IMR-90 (cell line): ENCODE data around the gene AVP. TPM values are rescaled to one million over a fixed set of nuclear protein-coding genes. Genes with fewer than 3 reads are reported as not detected.

Experiments
- ATAC-seq: fragments of 200-7000 bp; cut with Tn5 transposase; 2 replicates; pipeline ENCODE4 v1.9.1; 2020; ENCODE audit warnings: low read depth, mild to moderate bottlenecking, moderate library complexity
- BruUV-seq: library from RNA; stranded (reverse); fragments of 400-500 nt; replicated peaks from 2 replicates; lab custom pipeline; 2021; lab: Mats Ljungman, UMichigan
- CTCF ChIA-PET: fragments of 300-600 bp; formaldehyde crosslinking; extraction: SDS; loops from one replicate; lab custom pipeline; 2021; ENCODE audit warnings: antibody characterized with exemption; lab: Yijun Ruan, JAX
- POLR2A ChIA-PET: fragments of 300-600 bp; sonication (Branson Sonifier 250); formaldehyde crosslinking; loops from one replicate; lab custom pipeline; 2022; ENCODE audit warnings: antibody characterized with exemption; ENCODE audit not compliant: unreplicated experiment; lab: Charles Lee
- DNase-seq: peaks from one replicate; pipeline ENCODE4 v3.0.0; 2013
- H2AFZ ChIP-seq: replicated peaks from 2 replicates; pipeline ENCODE3; 2013; ENCODE audit warnings: low read length, mild to moderate bottlenecking; ENCODE audit not compliant: poor library complexity
- H2AK5ac ChIP-seq: 2 replicates; pipeline ENCODE4 v1.6.1; 2013; ENCODE audit warnings: low read depth, low read length, inconsistent platforms
- H2AK9ac ChIP-seq: replicated peaks from 2 replicates; pipeline ENCODE3; 2013; ENCODE audit warnings: mild to moderate bottlenecking, low read depth, low read length, moderate library complexity; ENCODE audit not compliant: poor library complexity
- H2BK120ac ChIP-seq: 2 replicates; pipeline ENCODE4 v1.6.1; 2013; ENCODE audit warnings: low read depth, low read length, inconsistent platforms
- H2BK15ac ChIP-seq: 3 replicates; pipeline ENCODE4 v1.6.1; 2013; ENCODE audit warnings: low read depth, low read length, inconsistent platforms
- H2BK20ac ChIP-seq: 2 replicates; pipeline ENCODE4 v1.6.1; 2013; ENCODE audit warnings: low read depth, mild to moderate bottlenecking, inconsistent platforms, low read length, moderate library complexity
- H2BK5ac ChIP-seq: 2 replicates; pipeline ENCODE4 v1.6.1; 2013; ENCODE audit warnings: mild to moderate bottlenecking, low read depth, low read length, inconsistent platforms; ENCODE audit not compliant: poor library complexity, severe bottlenecking
- H3K14ac ChIP-seq: replicated peaks from 2 replicates; pipeline ENCODE4 v1.6.1; 2013; ENCODE audit warnings: low read depth, low read length, inconsistent platforms
- H3K18ac ChIP-seq: 2 replicates; pipeline ENCODE4 v1.6.1; 2013; ENCODE audit warnings: low read depth, low read length, control low read depth
- H3K23ac ChIP-seq: 2 replicates; pipeline ENCODE4 v1.6.1; 2013; ENCODE audit warnings: low read depth, low read length, inconsistent platforms
- H3K27ac ChIP-seq: 2 replicates; pipeline ENCODE4 v1.5.1; 2013; ENCODE audit warnings: mild to moderate bottlenecking, control low read depth, low read length; ENCODE audit not compliant: insufficient read depth
- H3K27me3 ChIP-seq: 2 replicates; pipeline ENCODE4 v1.6.1; 2013; ENCODE audit warnings: low read length; ENCODE audit not compliant: control insufficient read depth, insufficient read depth
- H3K36me3 ChIP-seq: 2 replicates; pipeline ENCODE4 v1.6.1; 2013; ENCODE audit warnings: low read length, mixed read lengths; ENCODE audit not compliant: control insufficient read depth, insufficient read depth
- H3K4ac ChIP-seq: 2 replicates; pipeline ENCODE4 v1.6.1; 2013; ENCODE audit warnings: low read depth, low read length, inconsistent platforms
- H3K4me1 ChIP-seq: 2 replicates; pipeline ENCODE4 v1.6.1; 2013; ENCODE audit warnings: low read length, mixed read lengths; ENCODE audit not compliant: control insufficient read depth, insufficient read depth
- H3K4me2 ChIP-seq: 2 replicates; pipeline ENCODE4 v1.6.1; 2013; ENCODE audit warnings: low read depth, mild to moderate bottlenecking, control low read depth, low read length, moderate library complexity
- H3K4me3 ChIP-seq: 2 replicates; pipeline ENCODE4 v1.5.1; 2013; ENCODE audit warnings: low read depth, mild to moderate bottlenecking, control low read depth, low read length, moderate library complexity; ENCODE audit not compliant: insufficient read depth
- H3K56ac ChIP-seq: 2 replicates; pipeline ENCODE4 v1.6.1; 2013; ENCODE audit warnings: low read length, inconsistent platforms; ENCODE audit not compliant: insufficient read depth; ENCODE audit errors: extremely low read depth
- H3K79me1 ChIP-seq, 2 experiments: 2 replicates each; pipeline ENCODE4 v1.6.1; 2013; ENCODE audit warnings: low read length in 2 of 2, inconsistent platforms in 1 of 2, low read depth in 1 of 2
- H3K9ac ChIP-seq: 2 replicates; pipeline ENCODE4 v1.6.1; 2013; ENCODE audit warnings: low read depth, low read length, control low read depth
- H3K9me1 ChIP-seq: 2 replicates; pipeline ENCODE4 v1.6.1; 2013; ENCODE audit warnings: low read length, inconsistent platforms; ENCODE audit not compliant: insufficient read depth
- H3K9me3 ChIP-seq: 2 replicates; pipeline ENCODE4 v1.6.1; 2013; ENCODE audit warnings: low read length; ENCODE audit not compliant: control insufficient read depth, insufficient read depth
- H4K20me1 ChIP-seq: 2 replicates; pipeline ENCODE4 v1.6.1; 2013; ENCODE audit warnings: low read length, inconsistent platforms; ENCODE audit not compliant: insufficient read depth
- H4K5ac ChIP-seq: 2 replicates; pipeline ENCODE4 v1.6.1; 2013; ENCODE audit warnings: mild to moderate bottlenecking, low read depth, low read length, control low read depth
- H4K8ac ChIP-seq, 2 experiments: 2 replicates each; pipeline ENCODE4 v1.6.1; 2013; ENCODE audit warnings: low read depth in 2 of 2, low read length in 2 of 2, control low read depth in 1 of 2, inconsistent platforms in 1 of 2
- H4K91ac ChIP-seq: 2 replicates; pipeline ENCODE4 v1.6.1; 2013; ENCODE audit warnings: low read depth, low read length, inconsistent platforms; ENCODE audit not compliant: insufficient read depth
- BHLHE40 ChIP-seq: fragments of 150-350 bp; IDR thresholded peaks from 2 replicates; pipeline ENCODE4 v1.6.1; 2016; ENCODE audit warnings: mild to moderate bottlenecking, low read depth, low read length
- CEBPB ChIP-seq: IDR thresholded peaks from 2 replicates; pipeline ENCODE4 v1.6.1; 2012; ENCODE audit warnings: low read depth, low read length, improper control_type of control experiment
- CTCF ChIP-seq: conservative IDR thresholded peaks from 2 replicates; pipeline ENCODE4 v1.5.1; 2012; ENCODE audit warnings: mild to moderate bottlenecking, low read depth, low read length, improper control_type of control experiment
- MAZ ChIP-seq: IDR thresholded peaks from 2 replicates; pipeline ENCODE4 v1.6.1; 2012; ENCODE audit warnings: low read depth, mild to moderate bottlenecking, low read length, improper control_type of control experiment, moderate library complexity, borderline replicate concordance
- SMC3 ChIP-seq: fragments of 150-350 bp; IDR thresholded peaks from 2 replicates; pipeline ENCODE4 v1.6.1; 2016; ENCODE audit warnings: low read depth, mild to moderate bottlenecking, antibody characterized with exemption, low read length, moderate library complexity
- USF2 ChIP-seq: fragments of 150-350 bp; IDR thresholded peaks from 2 replicates; pipeline ENCODE4 v1.6.1; 2017; ENCODE audit warnings: mild to moderate bottlenecking, antibody characterized with exemption, low read length, low read depth
- WGBS, 2 experiments: methylation state at CpG; one replicate each; pipeline versions ENCODE4 v1.1.5 to v1.1.7; 2013; ENCODE audit warnings: missing lambda C conversion rate in 2 of 2; ENCODE audit not compliant: insufficient read length in 1 of 2; ENCODE audit errors: extremely low coverage in 2 of 2; 5-methylcytosine and 5-hydroxymethylcytosine counted together
- dilution Hi-C: fragments of 300-500 bp; cut with HindIII; formaldehyde crosslinking; loops from one replicate; pipeline ENCODE4 v1.14.3; 2018; ENCODE audit warnings: low sequenced_read_pairs; ENCODE audit not compliant: unreplicated experiment
- in situ Hi-C: fragments of 300-500 bp; cut with MboI; formaldehyde crosslinking; loops from 3 replicates; pipeline ENCODE4 v1.14.3; 2019; ENCODE audit warnings: low sequenced_read_pairs, inconsistent platforms, mixed read lengths
- intact Hi-C: fragments of 100-400 bp; cut with micrococcal nuclease; formaldehyde crosslinking; loops from 2 replicates; pipeline ENCODE4 v1.10.0; 2022
- polyA plus RNA-seq, 3 experiments: library from polyadenylated mRNA; depleted of rRNA; stranded (reverse); fragments of >200 nt; gene quantifications; 2 replicates each; pipeline ENCODE4 v1.2.3, GENCODE V29; 2012; ENCODE audit warnings: low replicate concordance in 1 of 3
- total RNA-seq: library from RNA; depleted of rRNA; stranded (reverse); fragments of >200 nt; gene quantifications from 2 replicates; pipeline ENCODE4 v1.2.3, GENCODE V29; 2012

The AVP gene
- total and polyA plus RNA-seq, 2 of the 4 experiments (the other 2 are of a cell fraction), result not detected

GRCh38 chr20:3105256-3106137 is 21.0 kb upstream of the AVP start:
- Histone ChIP-seq H3K18ac (no peak overlapping the region), H4K91ac (no peak overlapping the region), H2BK120ac (no peak overlapping the region), H2AK5ac (no peak overlapping the region), H3K4ac (no peak overlapping the region), H4K5ac (no peak overlapping the region), H3K9me3 (no peaks in the 10 kb centered on the region), H3K36me3 (peaks cover 16% of the 10 kb centered on the region), H3K79me1 (no peaks in the 10 kb centered on the region), H3K23ac (no peak overlapping the region), H3K4me1 (no peaks in the 10 kb centered on the region), H3K4me3 (no peak overlapping the region), H3K56ac (no peak overlapping the region), H2AFZ (no peak overlapping the region), H3K27ac (no peak overlapping the region), H3K4me2 (no peak overlapping the region), H4K8ac (no peak overlapping the region), H3K14ac (no peak overlapping the region), H3K9ac (no peak overlapping the region), H2BK15ac (no peak overlapping the region), H2BK20ac (no peak overlapping the region), H2BK5ac (no peak overlapping the region), H2AK9ac (no peak overlapping the region), H4K20me1 (no peaks in the 10 kb centered on the region), H3K27me3 (no peaks in the 10 kb centered on the region), H3K9me1 (no peaks in the 10 kb centered on the region)
- ChIA-PET POLR2A (no interaction called here), CTCF (no interaction called here)
- dilution Hi-C loops, result no loop called here
- ATAC-seq (no peak), DNase-seq (no peak)
- intact Hi-C loops, result no loop called here
- in situ Hi-C loops, result loop anchor here (5.0 kb wide), 1 partner anchor 48 kb away; no protein-coding TSS in a partner anchor
- BruUV-seq, result no TSS peak
- WGBS, 2 experiments, result 98% methylated on average over 5 of the region's 18 CpGs; no CpG with 5 or more reads in 1 of the 2 experiments
- TF ChIP-seq CTCF (no peak), USF2 (no peak), MAZ (no peak), CEBPB (no peak), BHLHE40 (no peak), SMC3 (no peak)
